Effector memory CD4-positive, alpha-beta T cell (primary cell): Measurements from ENCODE around the gene NSUN4.
A peak's percentile ranks its signal among the peaks of the same experiment; 100 is the strongest.
"Not testable (repeated sequence)": the region's sequence is repeated elsewhere in the genome, so short reads cannot be mapped to it uniquely, and the experiment has no call there.

Experiments used
- DNase-seq, 3 donors: peaks; one replicate each; pipeline ENCODE4 v3.0.0-alpha.2; 2020
- H3K27ac ChIP-seq: 2 replicates; pipeline ENCODE4 v1.7.0; 2013; ENCODE audit warnings: mild to moderate bottlenecking, low read length, moderate library complexity; ENCODE audit not compliant: insufficient read depth, poor library complexity, severe bottlenecking
- H3K27me3 ChIP-seq: replicated peaks from 2 replicates; pipeline ENCODE4 v1.7.0; 2013; ENCODE audit warnings: mild to moderate bottlenecking, low read length; ENCODE audit not compliant: insufficient read depth, control insufficient read depth, poor library complexity, severe bottlenecking
- H3K36me3 ChIP-seq: 2 replicates; pipeline ENCODE4 v1.7.0; 2013; ENCODE audit warnings: mild to moderate bottlenecking, low read length, moderate library complexity; ENCODE audit not compliant: control insufficient read depth, insufficient read depth
- H3K4me1 ChIP-seq: 2 replicates; pipeline ENCODE4 v1.7.0; 2013; ENCODE audit warnings: low read length, mild to moderate bottlenecking; ENCODE audit not compliant: control insufficient read depth, insufficient read depth, poor library complexity, severe bottlenecking
- H3K4me3 ChIP-seq: 2 replicates; pipeline ENCODE4 v1.7.0; 2013; ENCODE audit warnings: low read length, low read depth, mild to moderate bottlenecking; ENCODE audit not compliant: insufficient read depth, poor library complexity, severe bottlenecking
- H3K9me3 ChIP-seq: 2 replicates; pipeline ENCODE4 v1.7.0; 2013; ENCODE audit warnings: mild to moderate bottlenecking, low read length, moderate library complexity; ENCODE audit not compliant: control insufficient read depth

The NSUN4 gene

DNA sequence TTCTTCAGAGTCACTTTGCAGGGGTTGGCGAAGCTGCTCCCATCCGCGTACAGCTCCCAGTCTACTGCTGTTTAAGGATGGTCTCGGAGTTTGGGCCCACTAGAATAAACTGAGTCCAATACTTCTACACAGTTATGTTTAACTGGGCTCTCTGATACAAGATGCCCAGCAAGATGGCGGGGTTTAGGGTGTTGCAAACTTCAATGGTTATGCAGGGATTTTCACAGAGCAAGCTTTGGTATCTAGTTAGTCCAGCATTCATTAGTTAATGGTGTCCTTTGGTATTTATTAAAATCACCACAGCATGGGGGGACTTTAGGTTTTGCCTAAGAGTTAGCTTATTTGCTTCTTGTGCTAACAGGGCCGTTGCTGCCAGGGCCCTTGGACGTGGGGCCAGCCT, 12.4 kb upstream of the NSUN4 start:
- H3K4me3 ChIP-seq, H3K36me3 ChIP-seq, H3K27ac ChIP-seq, H3K4me1 ChIP-seq, H3K27me3 ChIP-seq, DNase-seq, H3K9me3 ChIP-seq: not testable (repeated sequence)

DNA sequence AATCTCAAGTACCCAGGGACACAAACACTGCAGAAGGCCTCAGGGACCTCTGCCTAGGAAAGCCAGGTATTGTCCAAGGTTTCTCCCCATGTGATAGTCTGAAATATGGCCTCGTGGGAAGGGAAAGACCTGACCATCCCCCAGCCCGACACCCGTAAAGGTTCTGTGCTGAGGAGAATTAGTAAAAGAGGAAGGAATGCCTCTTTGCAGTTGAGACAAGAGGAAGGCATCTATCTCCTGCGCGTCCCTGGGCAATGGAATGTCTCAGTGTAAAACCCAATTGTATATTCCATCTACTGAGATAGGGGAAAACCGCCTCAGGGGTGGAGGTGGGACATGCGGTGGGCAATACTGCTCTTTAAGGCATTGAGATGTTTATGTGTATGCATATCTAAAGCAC, 10.8 kb upstream of the NSUN4 start:
- not testable (repeated sequence) for H3K27me3 ChIP-seq, H3K27ac ChIP-seq, H3K4me3 ChIP-seq, H3K4me1 ChIP-seq, H3K9me3 ChIP-seq, DNase-seq, H3K36me3 ChIP-seq

DNA sequence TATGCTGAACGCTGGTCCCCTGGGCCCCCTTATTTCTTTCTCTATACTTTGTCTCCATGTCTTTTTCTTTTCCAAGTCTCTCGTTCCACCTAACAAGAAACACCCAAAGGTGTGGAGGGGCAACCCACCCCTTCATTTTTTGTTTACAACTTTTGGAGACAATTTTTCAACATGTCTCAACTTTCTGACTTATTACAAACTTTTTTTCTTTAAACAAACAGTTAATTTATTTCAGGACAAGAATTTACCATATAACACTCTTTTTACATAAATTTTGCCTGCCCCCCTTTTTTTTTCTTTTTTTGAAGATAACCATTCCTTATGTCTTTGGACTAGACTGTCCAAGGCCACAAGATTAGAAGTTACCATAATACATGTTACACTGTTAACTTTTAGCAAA, 10.2 kb upstream of the NSUN4 start:
- not testable (repeated sequence) for H3K9me3 ChIP-seq, H3K36me3 ChIP-seq, H3K4me1 ChIP-seq, DNase-seq, H3K27ac ChIP-seq, H3K27me3 ChIP-seq, H3K4me3 ChIP-seq

DNA sequence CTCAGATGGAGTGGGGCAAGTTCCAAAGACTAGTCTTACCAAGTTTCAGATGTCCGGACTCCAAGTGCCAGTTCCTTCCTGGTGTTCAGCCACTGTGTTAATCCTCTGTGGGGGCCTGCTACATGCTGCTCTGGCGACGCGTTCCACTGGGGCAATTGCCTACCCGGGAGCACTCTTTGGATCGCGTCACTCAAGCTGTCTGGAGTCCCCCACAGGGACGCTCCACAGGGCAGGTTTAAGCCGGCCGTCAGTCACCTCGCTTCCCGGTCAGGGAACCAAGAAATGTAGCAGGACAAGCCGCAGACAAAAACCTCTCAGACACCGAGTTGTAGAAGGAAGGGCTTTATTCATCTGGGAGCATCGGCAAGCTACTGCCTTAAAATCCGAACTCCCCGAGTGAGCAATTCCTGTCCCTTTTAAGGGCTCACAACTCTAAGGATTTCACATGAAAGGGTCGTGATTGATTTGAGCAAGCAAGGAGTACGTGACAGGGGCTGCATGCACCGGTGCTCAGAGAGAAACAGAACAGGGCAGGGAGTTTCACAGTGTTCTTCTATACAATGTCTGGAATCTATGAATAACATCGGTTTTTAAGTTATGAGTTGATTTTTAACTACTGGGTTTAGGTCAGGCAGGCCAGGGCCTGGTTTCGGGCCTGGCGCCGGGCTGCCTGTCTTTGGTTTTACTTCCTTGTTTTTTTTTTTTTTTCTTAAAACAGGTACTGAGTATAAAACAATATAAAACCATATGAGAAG, 8.6 kb upstream of the NSUN4 start:
- not testable (repeated sequence) for H3K27ac ChIP-seq, H3K4me1 ChIP-seq, H3K36me3 ChIP-seq, H3K4me3 ChIP-seq, H3K9me3 ChIP-seq, H3K27me3 ChIP-seq, DNase-seq

DNA sequence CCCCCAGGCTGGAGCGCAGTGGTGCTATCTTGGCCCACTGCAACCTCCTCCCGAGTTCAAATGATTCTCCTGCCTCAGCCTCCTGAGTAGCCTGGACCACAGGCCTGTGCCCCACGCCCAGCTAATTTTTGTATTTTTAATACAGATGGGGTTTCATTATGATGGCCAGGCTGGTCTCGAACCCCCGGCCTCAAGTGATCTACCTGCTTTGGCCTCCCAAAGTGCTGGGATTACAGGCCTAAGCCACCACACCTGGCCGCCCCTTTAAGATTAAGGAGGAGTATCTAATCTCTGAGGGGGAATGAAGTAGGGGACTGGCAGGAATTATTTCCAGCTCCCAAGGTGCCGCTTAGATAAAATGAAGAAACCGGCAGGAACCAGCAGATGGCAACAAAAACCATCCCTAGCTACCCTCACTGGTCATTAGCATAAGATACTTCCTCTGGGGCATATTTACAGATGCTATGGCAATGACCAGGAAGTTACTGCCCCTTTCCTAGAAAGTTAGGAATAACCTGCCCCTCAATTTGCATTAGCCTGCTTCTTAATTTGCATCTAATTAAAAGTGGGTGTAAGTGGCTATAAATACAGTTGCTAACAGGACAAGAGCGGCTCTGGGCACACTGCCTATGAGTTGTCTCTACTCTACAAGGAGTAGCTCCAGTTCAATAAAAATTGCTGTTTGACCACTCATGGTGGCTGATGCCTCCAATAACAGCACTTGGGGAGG, 7.1 kb upstream of the NSUN4 start:
- Histone ChIP-seq H3K9me3 (no peaks in the 10 kb centered on the region), H3K27me3 (no peaks in the 10 kb centered on the region), H3K36me3 (no peaks in the 10 kb centered on the region), H3K27ac (no peak overlapping the region), H3K4me1 (no peaks in the 10 kb centered on the region), H3K4me3 (no peak overlapping the region)
- DNase-seq: no peak

DNA sequence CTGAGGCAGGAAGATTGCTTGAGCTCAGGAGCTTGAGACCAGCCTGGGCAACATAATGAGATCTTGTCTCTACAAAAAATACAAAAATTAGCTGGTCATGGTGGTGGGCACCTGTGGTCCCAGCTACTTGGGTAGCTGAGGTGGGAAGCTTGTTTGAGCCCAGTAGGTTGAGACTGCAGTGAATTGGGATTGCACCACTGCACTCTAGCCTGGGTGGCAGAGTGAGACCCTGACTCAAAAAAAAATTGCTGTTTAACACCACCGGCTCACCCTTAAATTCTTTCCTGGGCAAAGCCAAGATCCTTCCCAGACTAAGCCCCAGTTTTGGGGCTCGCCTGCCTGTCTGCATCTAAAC, 6.6 kb upstream of the NSUN4 start:
- H3K9me3 ChIP-seq: no peaks in the 10 kb centered on the region
- no peak overlapping the region for H3K4me3 ChIP-seq
- H3K4me1 ChIP-seq: no peaks in the 10 kb centered on the region
- no peak for DNase-seq
- no peak overlapping the region for H3K27ac ChIP-seq
- no peaks in the 10 kb centered on the region for H3K36me3 ChIP-seq
- H3K27me3 ChIP-seq: no peaks in the 10 kb centered on the region

DNA sequence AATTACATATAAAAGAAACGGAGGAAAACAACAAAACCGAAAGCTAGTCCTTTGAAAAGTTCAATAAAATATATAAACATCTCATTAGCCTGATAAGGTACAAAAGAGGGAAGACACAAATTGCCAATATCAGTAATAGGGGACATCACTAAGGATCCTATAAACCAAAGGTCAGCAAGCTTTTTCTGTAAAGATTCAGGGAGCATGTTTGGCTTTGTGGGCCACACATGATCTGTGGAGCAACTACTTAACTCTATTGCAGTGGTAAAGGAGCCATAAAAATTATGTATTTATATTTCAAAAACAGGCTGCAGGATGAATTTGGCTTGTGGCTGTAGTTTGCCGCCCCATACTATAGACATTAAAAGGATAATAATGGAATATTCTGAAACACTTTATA, 5.5 kb upstream of the NSUN4 start:
- Histone ChIP-seq H3K4me3 (no peak overlapping the region), H3K36me3 (no peaks in the 10 kb centered on the region), H3K27me3 (no peaks in the 10 kb centered on the region), H3K9me3 (no peaks in the 10 kb centered on the region), H3K27ac (no peak overlapping the region), H3K4me1 (no peaks in the 10 kb centered on the region)
- no peak for DNase-seq

DNA sequence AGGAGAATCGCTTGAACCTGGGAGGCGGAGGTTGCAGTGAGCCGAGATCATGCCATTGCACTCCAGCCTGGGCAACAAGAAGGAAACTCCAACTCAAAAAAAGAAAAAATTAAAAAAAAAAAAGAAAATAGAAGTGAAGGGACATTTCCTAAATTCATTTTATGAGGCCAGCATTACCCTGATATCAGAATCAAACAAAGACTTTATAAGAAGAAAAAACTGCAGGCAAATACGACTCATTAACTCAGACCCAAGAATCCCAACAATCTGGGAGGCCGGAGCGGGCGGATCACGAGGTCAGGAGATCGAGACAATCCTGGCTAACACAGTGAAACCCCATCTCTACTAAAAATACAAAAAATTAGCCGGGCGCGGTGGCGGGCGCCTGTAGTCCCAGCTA, 3.2 kb upstream of the NSUN4 start:
- not testable (repeated sequence) for H3K4me1 ChIP-seq, H3K9me3 ChIP-seq, H3K27ac ChIP-seq, H3K27me3 ChIP-seq, DNase-seq, H3K36me3 ChIP-seq, H3K4me3 ChIP-seq

DNA sequence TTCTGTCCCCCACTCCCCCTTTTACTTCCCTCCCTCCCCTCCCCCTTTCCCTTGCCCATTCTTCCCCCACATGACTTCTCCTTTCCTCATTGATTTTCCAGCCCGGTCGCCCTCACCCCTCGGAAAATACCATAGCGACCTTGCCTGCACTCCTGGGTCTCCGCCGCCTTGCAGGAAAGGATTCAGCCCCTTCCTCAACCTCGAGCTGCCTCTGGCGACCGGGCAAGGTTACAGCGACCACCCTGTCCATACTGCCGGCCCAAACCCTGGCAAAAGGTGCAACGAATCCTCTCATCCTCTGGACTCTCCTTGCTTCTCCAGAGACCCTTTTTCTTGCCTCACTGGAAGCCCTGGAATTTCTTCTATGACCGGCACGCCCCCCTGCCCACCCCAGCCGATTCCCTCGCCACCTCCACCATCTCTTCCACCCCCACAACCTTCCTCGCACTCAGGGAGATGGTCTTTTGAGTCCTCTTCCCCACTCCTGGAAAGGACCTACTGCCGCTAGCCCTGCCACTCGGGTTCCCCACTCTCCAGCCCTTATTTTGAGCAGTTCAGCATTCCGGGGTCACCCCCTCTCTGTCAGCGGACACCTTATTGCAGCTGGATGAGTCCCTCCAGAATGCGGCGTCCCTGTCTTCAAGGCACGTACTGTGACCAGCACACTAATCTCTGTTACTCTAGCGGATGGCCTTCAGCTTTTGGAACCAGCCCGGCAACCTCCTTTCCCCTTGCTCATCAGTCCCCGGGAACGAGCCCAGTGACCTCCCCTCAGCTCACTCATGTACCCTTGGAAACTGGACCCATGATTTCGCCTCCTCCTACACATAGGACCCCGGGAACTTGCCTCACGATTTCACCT, 846 bp downstream of the NSUN4 start:
- no peaks in the 10 kb centered on the region for H3K9me3 ChIP-seq
- H3K36me3 ChIP-seq: peaks cover 19% of the 10 kb centered on the region
- DNase-seq: no peak
- H3K4me3 ChIP-seq: peak overlapping the region; percentile 73
- no peaks in the 10 kb centered on the region for H3K27me3 ChIP-seq
- H3K27ac ChIP-seq: peak overlapping the region; percentile 96
- H3K4me1 ChIP-seq: peaks cover 9% of the 10 kb centered on the region
